Neural cell (in vitro differentiated cells): ENCODE data around the gene FUT1.
"Not testable (repeated sequence)": the region's sequence is repeated elsewhere in the genome, so short reads cannot be mapped to it uniquely, and the experiment has no call there.

Experiments used
- EP300 ChIP-seq: fragments of 450-650 bp; conservative IDR thresholded peaks from 2 replicates; pipeline ENCODE4 v1.6.1; 2014; ENCODE audit warnings: antibody characterized with exemption, mild to moderate bottlenecking, moderate library complexity; ENCODE audit not compliant: poor library complexity, severe bottlenecking
- EZH2 ChIP-seq: fragments of 200-600, 300-800 bp; shearing (Covaris generic), sonication (generic); IDR thresholded peaks from 2 replicates; pipeline ENCODE4 v1.6.1; 2014; ENCODE audit warnings: antibody characterized with exemption, low read length, borderline replicate concordance, mild to moderate bottlenecking; ENCODE audit not compliant: insufficient read depth, poor library complexity, severe bottlenecking
- POLR2AphosphoS5 ChIP-seq: IDR thresholded peaks from 2 replicates; pipeline ENCODE4 v1.6.1; 2012
- RAD21 ChIP-seq: fragments of 450-650 bp; conservative IDR thresholded peaks from 2 replicates; pipeline ENCODE4 v1.6.1; 2014; ENCODE audit warnings: antibody characterized with exemption, mild to moderate bottlenecking, moderate library complexity
- TAF1 ChIP-seq: IDR thresholded peaks from 2 replicates; pipeline ENCODE4 v1.6.1; 2012; ENCODE audit warnings: low read depth
- TF ChIP-seq, protein P1 (sequence below): fragments of 450-650 bp; IDR thresholded peaks from 2 replicates; pipeline ENCODE4 v1.5.1; 2014; ENCODE audit warnings: antibody characterized with exemption, mild to moderate bottlenecking, moderate library complexity; ENCODE audit not compliant: poor library complexity, severe bottlenecking
- TF ChIP-seq, protein P2 (sequence below): IDR thresholded peaks from 2 replicates; pipeline ENCODE4 v1.6.1; 2012; ENCODE audit warnings: borderline replicate concordance

DNA sequence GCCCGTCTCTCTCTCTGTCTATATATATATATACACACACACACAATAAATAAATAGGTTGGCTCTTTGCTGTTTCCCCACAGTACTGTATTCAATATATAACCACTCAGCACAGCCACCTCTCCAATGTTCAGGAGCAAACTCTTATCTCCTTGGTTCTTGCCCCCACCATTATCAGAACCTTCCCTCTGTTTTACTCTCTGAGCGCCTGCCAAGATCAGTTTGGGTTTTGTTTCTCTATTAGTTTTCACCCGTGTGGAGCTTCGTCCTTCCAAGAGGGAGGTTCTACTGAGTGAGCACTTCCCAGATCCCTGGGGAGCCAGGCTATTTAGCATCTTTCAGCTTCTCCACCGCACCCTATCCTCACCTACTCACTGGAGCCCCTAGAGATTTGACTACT is 13.4 kb upstream of the FUT1 start:
- TF ChIP-seq, protein P1, sequence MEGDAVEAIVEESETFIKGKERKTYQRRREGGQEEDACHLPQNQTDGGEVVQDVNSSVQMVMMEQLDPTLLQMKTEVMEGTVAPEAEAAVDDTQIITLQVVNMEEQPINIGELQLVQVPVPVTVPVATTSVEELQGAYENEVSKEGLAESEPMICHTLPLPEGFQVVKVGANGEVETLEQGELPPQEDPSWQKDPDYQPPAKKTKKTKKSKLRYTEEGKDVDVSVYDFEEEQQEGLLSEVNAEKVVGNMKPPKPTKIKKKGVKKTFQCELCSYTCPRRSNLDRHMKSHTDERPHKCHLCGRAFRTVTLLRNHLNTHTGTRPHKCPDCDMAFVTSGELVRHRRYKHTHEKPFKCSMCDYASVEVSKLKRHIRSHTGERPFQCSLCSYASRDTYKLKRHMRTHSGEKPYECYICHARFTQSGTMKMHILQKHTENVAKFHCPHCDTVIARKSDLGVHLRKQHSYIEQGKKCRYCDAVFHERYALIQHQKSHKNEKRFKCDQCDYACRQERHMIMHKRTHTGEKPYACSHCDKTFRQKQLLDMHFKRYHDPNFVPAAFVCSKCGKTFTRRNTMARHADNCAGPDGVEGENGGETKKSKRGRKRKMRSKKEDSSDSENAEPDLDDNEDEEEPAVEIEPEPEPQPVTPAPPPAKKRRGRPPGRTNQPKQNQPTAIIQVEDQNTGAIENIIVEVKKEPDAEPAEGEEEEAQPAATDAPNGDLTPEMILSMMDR = not testable (repeated sequence)
- TF ChIP-seq POLR2AphosphoS5, EP300, EZH2, TAF1, RAD21: not testable (repeated sequence)
- TF ChIP-seq, protein P2, sequence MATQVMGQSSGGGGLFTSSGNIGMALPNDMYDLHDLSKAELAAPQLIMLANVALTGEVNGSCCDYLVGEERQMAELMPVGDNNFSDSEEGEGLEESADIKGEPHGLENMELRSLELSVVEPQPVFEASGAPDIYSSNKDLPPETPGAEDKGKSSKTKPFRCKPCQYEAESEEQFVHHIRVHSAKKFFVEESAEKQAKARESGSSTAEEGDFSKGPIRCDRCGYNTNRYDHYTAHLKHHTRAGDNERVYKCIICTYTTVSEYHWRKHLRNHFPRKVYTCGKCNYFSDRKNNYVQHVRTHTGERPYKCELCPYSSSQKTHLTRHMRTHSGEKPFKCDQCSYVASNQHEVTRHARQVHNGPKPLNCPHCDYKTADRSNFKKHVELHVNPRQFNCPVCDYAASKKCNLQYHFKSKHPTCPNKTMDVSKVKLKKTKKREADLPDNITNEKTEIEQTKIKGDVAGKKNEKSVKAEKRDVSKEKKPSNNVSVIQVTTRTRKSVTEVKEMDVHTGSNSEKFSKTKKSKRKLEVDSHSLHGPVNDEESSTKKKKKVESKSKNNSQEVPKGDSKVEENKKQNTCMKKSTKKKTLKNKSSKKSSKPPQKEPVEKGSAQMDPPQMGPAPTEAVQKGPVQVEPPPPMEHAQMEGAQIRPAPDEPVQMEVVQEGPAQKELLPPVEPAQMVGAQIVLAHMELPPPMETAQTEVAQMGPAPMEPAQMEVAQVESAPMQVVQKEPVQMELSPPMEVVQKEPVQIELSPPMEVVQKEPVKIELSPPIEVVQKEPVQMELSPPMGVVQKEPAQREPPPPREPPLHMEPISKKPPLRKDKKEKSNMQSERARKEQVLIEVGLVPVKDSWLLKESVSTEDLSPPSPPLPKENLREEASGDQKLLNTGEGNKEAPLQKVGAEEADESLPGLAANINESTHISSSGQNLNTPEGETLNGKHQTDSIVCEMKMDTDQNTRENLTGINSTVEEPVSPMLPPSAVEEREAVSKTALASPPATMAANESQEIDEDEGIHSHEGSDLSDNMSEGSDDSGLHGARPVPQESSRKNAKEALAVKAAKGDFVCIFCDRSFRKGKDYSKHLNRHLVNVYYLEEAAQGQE = not testable (repeated sequence)
